K562 (cell line): ENCODE measurements around the gene DHRS12. TPM values are rescaled to one million over a fixed set of nuclear protein-coding genes. Genes with fewer than 3 reads are reported as not detected.

Source experiments
- BHLHE40 ChIP-seq: IDR thresholded peaks from 2 replicates; pipeline ENCODE4 v1.6.1; 2011; ENCODE audit warnings: low read length, improper control_type of control experiment
- FOXO4 ChIP-seq: fragments of 450-650 bp; formaldehyde crosslinking; IDR thresholded peaks from 2 replicates; pipeline ENCODE4 v1.4.0; 2020; ENCODE audit warnings: mild to moderate bottlenecking, moderate library complexity
- HMGN3 ChIP-seq: IDR thresholded peaks from 2 replicates; pipeline ENCODE4 v1.6.1; 2011; ENCODE audit warnings: borderline replicate concordance, low read depth, mild to moderate bottlenecking, mixed read lengths, low read length; ENCODE audit not compliant: insufficient read length; ENCODE audit errors: extremely low read depth
- NCOA4 ChIP-seq: fragments of 450-650 bp; IDR thresholded peaks from 2 replicates; pipeline ENCODE4 v1.6.1; 2018; ENCODE audit warnings: mild to moderate bottlenecking; ENCODE audit not compliant: partially characterized antibody
- TSC22D4 ChIP-seq: fragments of 450-650 bp; IDR thresholded peaks from 2 replicates; pipeline ENCODE4 v1.6.1; 2016; ENCODE audit warnings: missing genetic modification characterization, missing biosample characterization, control low read depth
- polyA plus RNA-seq, 8 experiments: library from polyadenylated mRNA; depleted of rRNA in 4 of 8; stranded (reverse) in 5 of 8; unstranded in 3 of 8; fragments of >200 nt; fragmentation: Nextera tagmentation in 2 of 8; fragmentation: Illumina TruSeq in 1 of 8; extraction: Ambion mirVana in 2 of 8; extraction: Trizol in 1 of 8; gene quantifications; 2 replicates each; pipeline versions ENCODE4 v1.2.1 to v1.2.3, GENCODE V29; 2011 to 2014; ENCODE audit warnings: inconsistent platforms in 1 of 8, missing spikeins in 1 of 8
- total RNA-seq, 7 experiments: library from RNA; depleted of rRNA in 6 of 7; stranded (reverse); fragments of >200 nt in 6 of 7; fragmentation: Illumina TruSeq in 2 of 7; extraction: Trizol in 2 of 7; gene quantifications; 2 replicates each; pipeline versions ENCODE4 v1.2.1 to v1.2.3, GENCODE V29; 2011 to 2021; ENCODE audit warnings: low replicate concordance in 1 of 7
- TF ChIP-seq, protein P1 (sequence below): sonication (generic); formaldehyde crosslinking; IDR thresholded peaks from 2 replicates; pipeline ENCODE4 v1.8.0; 2022; ENCODE audit warnings: mild to moderate bottlenecking, missing genetic modification reagents
- TF ChIP-seq, protein P2 (sequence below): IDR thresholded peaks from 2 replicates; pipeline ENCODE4 v1.6.1; 2011; ENCODE audit warnings: borderline replicate concordance, low read depth, mild to moderate bottlenecking, moderate library complexity, low read length; ENCODE audit not compliant: insufficient read depth, poor library complexity, severe bottlenecking

The DHRS12 gene
- total and polyA plus RNA-seq, 9 of the 15 experiments (the other 6 are each of a cell fraction or from before 2014, with no cell fraction given): 0.62 to 2.7 (median 0.98) TPM

GRCh38 chr13:51841732-51842131 lies 37.8 kb upstream of the DHRS12 start (continued):
- TF ChIP-seq FOXO4 (CRISPR knock-in tag) (no peak), TSC22D4 (tag) (no peak), BHLHE40 (no peak), NCOA4 (no peak), HMGN3 (no peak)
- TF ChIP-seq, protein P1, sequence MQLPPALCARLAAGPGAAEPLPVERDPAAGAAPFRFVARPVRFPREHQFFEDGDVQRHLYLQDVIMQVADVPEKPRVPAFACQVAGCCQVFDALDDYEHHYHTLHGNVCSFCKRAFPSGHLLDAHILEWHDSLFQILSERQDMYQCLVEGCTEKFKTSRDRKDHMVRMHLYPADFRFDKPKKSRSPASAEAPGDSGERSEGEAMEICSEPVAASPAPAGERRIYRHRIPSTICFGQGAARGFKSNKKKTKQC (CRISPR knock-in tag): no peak
- TF ChIP-seq, protein P2, sequence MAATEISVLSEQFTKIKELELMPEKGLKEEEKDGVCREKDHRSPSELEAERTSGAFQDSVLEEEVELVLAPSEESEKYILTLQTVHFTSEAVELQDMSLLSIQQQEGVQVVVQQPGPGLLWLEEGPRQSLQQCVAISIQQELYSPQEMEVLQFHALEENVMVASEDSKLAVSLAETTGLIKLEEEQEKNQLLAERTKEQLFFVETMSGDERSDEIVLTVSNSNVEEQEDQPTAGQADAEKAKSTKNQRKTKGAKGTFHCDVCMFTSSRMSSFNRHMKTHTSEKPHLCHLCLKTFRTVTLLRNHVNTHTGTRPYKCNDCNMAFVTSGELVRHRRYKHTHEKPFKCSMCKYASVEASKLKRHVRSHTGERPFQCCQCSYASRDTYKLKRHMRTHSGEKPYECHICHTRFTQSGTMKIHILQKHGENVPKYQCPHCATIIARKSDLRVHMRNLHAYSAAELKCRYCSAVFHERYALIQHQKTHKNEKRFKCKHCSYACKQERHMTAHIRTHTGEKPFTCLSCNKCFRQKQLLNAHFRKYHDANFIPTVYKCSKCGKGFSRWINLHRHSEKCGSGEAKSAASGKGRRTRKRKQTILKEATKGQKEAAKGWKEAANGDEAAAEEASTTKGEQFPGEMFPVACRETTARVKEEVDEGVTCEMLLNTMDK: no peak
